ENCODE results near the gene PRKCE.

PRKCE gene

GRCh38 chr2:46007412-46007811 lies 355.9 kb downstream of the PRKCE start:
- no peak for DNase-seq
- Histone ChIP-seq H3K9me3 (no peaks in the 10 kb centered on the region), H3K4me1 (peaks cover 0 to 8% (median 2%) of the 10 kb centered on the region in 4 donors), H3K36me3 (peaks cover 0 to 42% (median 2%) of the 10 kb centered on the region in 3 donors), H3K4me3 (no peak overlapping the region), H3K27me3 (no peaks in the 10 kb centered on the region), H3K27ac (no peak overlapping the region)
- no peak for TF ChIP-seq CTCF (IDR thresholded peaks at IDR 0.05)
- intact Hi-C loops (cut with DNase I; ENCODE audit: low total_unique reads): loop anchor here (5.0 kb wide), 1 partner anchor 360 kb away; no protein-coding TSS in a partner anchor

- Histone ChIP-seq H3K4me3 (no peak overlapping the region), H3K4me1 (no peaks in the 10 kb centered on the region), H3K36me3 (peaks cover 0 to 45% (median 4%) of the 10 kb centered on the region in 3 donors), H3K27me3 (no peaks in the 10 kb centered on the region), H3K27ac (no peak overlapping the region), H3K9me3 (no peaks in the 10 kb centered on the region)
- no peak for DNase-seq
- intact Hi-C loops (cut with DNase I; ENCODE audit: low total_unique reads): loop anchor here (5.0 kb wide), 1 partner anchor 359 kb away; no protein-coding TSS in a partner anchor
- no peak for TF ChIP-seq CTCF (IDR thresholded peaks at IDR 0.05)
Observed at GRCh38 chr2:46008091-46008870, 356.8 kb downstream of the PRKCE start.

GRCh38 chr2:46009315-46009714 lies 357.8 kb downstream of the PRKCE start:
- intact Hi-C loops (cut with DNase I; ENCODE audit: low total_unique reads): loop anchor here (5.0 kb wide), 1 partner anchor 358 kb away; no protein-coding TSS in a partner anchor
- Histone ChIP-seq H3K4me1 (no peaks in the 10 kb centered on the region), H3K27me3 (no peaks in the 10 kb centered on the region), H3K27ac (no peak overlapping the region), H3K4me3 (no peak overlapping the region), H3K36me3 (peaks cover 0 to 43% (median 4%) of the 10 kb centered on the region in 3 donors), H3K9me3 (no peaks in the 10 kb centered on the region)
- TF ChIP-seq CTCF (IDR thresholded peaks at IDR 0.05): no peak
- no peak for DNase-seq

- H3K4me1 ChIP-seq: peaks cover 0 to 3% (median under 1%) of the 10 kb centered on the region in 4 donors
- no peak for TF ChIP-seq CTCF (IDR thresholded peaks at IDR 0.05)
- H3K4me3 ChIP-seq: no peak overlapping the region
- no peak overlapping the region for H3K27ac ChIP-seq
- H3K27me3 ChIP-seq: no peaks in the 10 kb centered on the region
- H3K9me3 ChIP-seq: no peaks in the 10 kb centered on the region
- no peak for DNase-seq
- peaks cover 0 to 39% (median 4%) of the 10 kb centered on the region in 3 donors for H3K36me3 ChIP-seq
- intact Hi-C loops (cut with DNase I; ENCODE audit: low total_unique reads): loop anchor here (5.0 kb wide), 2 partner anchors 283 to 358 kb away; no protein-coding TSS in a partner anchor
Observed at GRCh38 chr2:46009772-46010171, 358.3 kb downstream of the PRKCE start.

- peaks cover 0 to 37% (median 4%) of the 10 kb centered on the region in 3 donors for H3K36me3 ChIP-seq
- intact Hi-C loops (cut with DNase I; ENCODE audit: low total_unique reads): loop anchor here (5.0 kb wide), 1 partner anchor 282 kb away; no protein-coding TSS in a partner anchor
- H3K4me1 ChIP-seq: peaks cover 0 to 9% (median 5%) of the 10 kb centered on the region in 4 donors
- H3K4me3 ChIP-seq: no peak overlapping the region
- H3K27ac ChIP-seq: no peak overlapping the region
- no peaks in the 10 kb centered on the region for H3K27me3 ChIP-seq
- TF ChIP-seq CTCF (IDR thresholded peaks at IDR 0.05): no peak
- no peaks in the 10 kb centered on the region for H3K9me3 ChIP-seq
- no peak for DNase-seq
Observed at GRCh38 chr2:46010223-46010924, 358.9 kb downstream of the PRKCE start.
